HuH-7 (cell line): ENCODE measurements around the gene C4BPB.

Experiments used
- DNase-seq: peaks from one replicate; pipeline ENCODE4 v3.0.0; 2011; ENCODE audit warnings: low spot score

C4BPB gene

DNA sequence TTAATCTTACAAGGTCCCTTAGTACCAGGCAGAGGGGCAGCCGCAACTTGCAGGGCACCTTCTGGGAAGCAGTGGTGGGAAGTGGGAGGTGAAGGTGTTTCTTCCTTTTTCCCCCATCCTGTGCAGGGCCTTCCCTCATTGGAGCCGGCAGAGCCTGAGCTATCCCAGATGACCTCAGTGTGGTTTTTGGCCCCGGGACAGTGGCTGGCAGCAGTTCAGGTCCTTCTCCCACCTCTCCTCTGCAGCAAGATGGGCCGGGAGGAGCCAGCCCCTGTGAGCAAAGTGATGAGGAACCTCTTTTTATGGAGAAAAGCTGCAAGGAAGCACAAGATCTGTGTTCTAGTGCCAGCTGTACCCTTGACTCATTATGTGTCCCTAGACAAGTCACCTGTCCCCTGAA is 28.8 kb upstream of the C4BPB start:
- DNase-seq, result no peak

DNA sequence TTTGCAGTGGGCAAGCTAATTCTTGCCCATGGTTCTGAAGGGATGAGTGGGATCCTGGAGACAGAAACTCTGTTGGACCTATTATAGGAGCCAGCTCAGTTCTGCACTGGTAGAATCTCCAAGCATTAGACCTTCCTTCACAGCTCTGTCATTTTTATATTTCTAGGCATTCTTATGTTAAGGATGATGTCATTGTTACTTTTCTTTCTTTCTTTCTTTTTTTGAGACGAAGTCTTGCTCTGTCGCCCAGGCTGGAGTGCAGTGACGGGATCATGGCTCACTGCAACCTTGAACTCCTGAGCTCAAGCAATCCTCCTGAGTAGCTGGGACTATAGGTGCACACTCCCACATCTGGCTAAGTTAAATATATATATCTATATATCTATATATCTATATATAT is 28.1 kb upstream of the C4BPB start:
- no peak for DNase-seq

DNA sequence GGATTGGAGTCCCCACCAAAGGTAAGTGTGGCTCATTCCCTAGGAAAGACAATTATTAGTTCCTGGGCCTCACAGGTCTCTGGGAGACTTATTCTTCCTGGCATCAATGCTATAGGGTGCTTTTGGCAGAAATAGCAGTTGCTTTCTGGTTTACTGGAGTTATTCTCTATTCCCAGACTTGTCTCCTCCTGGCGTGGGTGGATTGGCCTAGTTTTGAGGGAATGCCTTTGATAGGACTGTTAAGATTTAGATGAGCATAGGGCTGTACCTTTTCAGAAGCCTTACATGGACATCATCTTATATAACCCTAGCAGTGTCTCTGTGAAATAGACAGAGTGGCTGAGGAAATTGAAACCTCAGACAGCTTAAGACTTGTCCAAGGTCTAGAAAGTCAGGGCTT is 26.6 kb upstream of the C4BPB start:
- no peak for DNase-seq

DNA sequence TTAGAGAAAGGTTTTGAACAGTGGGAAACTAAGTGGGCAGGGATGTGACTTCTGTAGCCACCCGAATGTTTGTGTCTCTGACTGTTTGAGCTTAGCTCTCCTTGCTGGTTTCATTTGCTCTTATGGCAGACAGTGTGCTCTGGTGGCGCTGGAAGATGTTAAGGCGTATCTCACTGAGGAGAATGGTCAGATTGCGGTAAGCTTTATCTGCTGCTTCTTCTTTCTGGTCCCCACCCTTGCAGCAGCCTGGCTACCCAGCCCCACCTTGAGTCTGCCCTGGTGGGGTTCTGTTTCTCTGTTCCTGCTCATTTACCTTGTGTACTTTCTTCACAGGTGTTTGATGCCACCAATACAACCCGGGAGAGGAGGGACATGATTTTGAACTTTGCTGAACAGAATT is 25.6 kb upstream of the C4BPB start:
- no peak for DNase-seq

DNA sequence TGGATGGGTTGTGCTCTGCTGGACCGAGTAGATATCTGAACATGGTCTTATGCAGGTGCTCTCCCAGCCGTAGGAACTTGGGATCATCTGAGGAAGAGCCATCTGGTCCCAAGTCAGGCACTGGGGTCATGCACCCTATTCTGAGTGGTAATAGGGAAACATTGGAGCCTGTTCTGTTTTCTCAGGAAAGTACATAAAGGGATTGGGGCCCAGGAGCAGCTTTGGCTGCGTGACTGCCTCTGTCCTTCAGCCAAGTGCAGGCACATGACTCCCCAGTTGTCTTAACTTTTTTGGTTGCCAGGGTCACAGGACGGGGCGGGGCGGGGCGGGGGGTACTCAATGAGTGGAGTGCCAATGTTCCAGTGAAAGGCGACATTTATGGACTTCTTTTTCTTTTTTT is 24.1 kb upstream of the C4BPB start:
- DNase-seq, result no peak

DNA sequence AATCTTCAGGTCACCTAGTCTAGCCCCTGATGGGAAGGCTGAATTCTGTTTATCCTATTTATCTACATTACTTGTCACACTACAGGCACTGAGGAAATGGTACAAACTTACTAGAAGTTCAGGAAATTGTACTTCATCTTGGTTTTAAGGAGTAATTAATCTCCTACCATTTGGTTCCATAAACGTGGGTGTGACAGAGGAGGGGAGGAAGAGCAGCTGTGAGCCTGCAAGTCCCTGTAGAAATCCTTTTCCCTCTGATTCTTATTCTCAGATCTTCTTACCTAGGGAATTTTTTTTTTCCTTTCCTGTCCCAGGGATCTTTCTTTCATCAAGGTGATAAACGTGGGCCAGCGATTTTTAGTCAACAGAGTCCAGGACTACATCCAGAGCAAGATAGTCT is 21.5 kb upstream of the C4BPB start:
- no peak for DNase-seq

DNA sequence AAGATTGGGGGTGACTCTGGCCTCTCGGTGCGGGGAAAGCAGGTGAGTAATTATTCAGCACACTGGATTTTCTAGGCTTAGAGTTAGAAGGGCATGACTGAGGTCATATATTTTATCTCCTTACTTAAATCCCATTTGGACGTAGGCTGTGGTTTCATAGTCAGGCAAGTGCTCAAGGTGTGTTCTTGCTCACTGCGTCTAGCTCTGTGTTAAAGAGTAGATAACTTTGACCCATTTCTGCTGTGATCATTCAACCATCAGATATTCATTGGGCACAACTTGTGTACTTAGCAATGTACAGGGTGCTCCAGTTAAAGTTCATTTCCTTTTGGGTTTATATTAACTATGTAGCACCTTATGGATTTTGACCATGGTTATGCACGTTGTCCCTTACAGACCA is 21.0 kb upstream of the C4BPB start:
- DNase-seq, result no peak

DNA sequence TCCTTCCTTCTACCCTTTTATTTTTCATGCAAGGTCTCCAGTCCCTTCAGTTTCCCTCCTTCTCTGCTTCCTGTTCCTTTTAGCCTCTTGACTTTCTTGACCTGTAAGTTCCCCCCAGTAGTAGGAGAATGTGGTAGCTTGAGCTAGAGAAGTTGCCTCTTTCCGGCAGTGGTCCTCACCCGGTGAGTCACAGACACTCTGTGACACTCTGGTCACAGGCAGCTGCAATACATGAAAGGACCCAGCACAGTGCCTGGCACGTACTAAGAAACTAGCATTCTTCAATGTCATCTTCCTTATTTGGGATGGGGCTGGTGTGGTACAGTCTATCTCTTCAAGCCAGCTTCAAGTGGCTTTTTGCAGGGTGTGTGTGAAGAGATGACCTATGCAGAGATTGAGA is 19.6 kb upstream of the C4BPB start:
- no peak for DNase-seq

DNA sequence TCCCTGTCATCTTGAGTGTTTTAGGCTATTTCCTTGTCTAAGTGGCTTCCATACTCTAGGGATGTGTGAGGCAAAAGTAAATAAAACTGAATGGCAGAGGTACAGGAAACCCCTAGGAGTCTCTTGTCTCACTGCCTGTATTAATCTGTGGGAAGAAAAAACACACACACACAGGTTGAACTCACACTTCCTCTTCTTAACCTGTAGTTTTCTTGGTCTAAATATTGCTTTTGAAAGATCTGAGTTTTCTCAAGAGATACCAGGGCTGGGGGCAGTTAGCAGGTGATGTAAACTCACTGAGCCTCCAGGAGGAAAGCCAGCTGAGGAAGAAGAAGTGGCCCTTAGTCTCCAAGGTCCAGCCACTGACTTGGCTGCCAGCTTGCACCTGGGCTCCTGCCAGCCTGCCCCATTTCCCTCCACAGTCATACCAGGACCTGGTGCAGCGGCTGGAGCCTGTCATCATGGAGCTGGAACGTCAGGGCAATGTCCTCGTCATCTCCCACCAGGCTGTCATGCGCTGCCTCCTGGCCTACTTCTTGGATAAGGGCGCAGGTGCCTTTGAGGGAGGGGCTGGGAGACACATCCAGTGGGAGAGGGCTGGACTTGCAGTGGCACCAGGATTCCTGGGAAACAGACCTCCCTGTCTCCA is 18.7 kb upstream of the C4BPB start:
- no peak for DNase-seq

DNA sequence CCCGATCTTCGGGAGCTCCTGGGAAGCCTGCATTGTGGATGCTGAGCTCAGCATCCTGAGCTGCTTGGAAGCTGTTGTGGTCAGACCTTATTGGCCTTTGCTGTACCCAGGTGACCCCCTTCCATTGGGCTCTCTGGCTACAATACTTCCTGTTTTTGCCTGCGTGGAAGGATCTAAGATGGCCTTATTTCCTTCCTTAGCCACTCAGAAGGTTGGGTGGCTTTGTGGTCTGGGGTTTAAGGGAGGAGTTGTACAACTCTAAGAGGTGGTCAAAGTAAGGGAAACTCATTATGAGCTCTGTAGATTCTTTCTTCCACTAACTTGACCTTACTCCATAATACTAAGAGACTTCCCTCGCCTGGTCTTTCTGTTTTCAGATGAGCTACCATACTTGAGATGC is 17.8 kb upstream of the C4BPB start:
- no peak for DNase-seq

DNA sequence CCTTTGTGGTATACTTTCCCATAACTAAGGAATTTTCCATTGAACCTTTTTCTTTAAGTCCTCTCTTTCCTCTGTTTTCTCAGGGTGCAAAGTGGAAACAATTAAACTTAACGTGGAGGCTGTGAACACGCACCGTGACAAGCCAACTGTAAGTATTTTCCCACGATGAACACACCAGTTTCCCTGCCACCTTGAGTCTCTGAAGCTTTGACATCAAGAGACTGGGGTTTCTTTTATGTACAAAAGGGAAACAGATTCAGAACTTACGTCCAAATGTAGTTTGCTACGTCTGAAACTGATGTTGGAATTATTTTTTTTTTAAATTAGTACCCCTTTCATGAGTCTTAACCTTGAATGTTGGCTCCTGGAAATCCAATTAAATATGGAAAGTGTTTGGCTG is 17.2 kb upstream of the C4BPB start:
- DNase-seq, result no peak

DNA sequence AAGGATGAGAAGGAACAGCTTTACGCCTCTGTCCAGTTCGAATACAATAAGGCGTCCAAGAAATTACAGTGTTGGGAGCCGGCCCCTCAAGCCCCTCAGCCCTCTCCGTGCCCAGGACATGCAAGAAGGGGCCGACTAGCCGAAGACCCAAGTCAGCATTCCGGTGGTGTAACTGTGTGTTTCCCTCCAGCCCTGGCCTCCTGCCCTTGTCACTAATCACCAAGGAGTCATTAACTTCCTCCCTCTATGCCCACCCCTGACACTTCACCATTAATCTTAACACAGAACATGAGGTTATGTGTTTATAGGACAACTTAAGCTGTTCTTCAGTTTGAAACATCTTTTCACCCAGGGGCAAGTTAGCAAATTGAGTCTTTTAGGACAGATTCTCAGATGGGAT is 16.4 kb upstream of the C4BPB start:
- DNase-seq, result no peak

DNA sequence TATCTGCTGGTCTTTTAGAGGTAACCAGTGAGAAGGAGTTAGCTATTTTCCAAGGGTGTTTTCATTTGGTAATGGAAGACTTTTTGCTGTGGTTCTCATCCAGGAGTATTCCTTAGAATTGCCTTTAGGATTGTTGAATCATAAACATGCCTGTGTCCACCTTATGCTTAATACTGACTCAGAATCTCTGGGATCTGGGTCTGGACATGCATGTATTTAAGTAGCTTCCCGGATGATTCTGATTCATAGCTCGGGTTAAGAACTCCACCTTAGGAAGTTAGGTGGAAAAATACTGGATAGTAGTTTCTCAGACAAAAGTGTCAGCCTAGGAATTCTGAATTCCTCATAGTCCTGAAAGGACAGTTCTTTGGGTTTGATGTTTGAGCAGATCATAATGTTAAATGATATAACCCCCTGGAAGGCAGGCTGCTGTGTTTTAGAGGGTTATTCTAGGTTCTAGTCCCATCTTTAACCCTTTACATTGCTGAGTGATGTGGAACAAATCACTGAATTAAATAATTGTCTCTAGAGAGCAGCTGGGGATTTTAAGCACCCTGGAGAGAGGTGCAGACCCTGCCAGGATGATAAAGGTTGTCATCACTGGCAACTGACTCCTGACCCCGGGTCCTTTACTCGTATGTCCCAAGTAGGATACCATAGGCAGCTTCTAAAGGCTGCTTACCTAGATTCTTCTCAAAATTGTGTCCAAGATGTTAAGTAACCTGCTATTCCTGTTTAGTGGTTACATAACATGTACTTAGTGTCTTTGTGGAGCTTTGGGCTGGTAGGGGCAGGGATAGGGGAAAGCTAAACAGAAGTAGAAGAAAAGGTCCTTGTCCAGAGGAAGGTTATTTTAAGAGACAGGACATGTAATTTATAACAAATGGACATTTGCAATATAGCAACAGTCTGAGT is 14.5 kb upstream of the C4BPB start:
- no peak for DNase-seq

DNA sequence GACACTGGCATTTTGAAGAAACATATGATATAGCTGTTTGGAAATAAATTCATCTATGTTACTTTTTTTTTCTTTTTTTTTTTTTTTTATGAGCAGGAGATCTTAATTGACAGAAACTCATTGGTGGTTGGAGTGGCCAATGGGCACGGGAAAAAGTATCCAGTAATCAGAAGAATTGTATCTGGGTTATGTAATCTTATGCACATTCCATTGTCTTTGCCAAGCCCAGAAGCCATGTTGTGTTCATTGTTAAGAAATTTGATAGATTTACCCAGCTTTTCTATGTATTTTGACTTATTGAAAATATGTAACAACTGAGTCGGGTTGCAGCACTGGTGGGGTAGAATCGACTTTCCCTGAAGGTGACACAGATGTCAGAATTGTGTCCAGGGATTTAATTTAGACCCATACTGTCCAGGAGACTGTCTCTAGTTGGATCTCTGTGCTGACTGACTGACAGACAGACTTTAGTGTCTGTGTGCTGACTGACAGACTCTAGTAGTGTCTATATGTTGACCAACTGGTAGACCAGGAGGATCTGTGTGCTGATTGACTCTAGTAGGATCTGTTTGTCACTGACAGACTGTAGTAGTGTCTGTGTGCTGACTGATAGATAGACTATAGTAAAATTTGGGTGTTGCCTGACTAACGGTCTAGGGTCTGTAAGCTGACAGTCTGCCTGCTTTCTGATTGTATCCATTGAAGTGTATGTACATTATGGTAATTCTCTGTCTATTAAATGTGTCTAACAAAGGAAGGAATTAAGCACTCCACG is 12.3 kb upstream of the C4BPB start:
- no peak for DNase-seq

DNA sequence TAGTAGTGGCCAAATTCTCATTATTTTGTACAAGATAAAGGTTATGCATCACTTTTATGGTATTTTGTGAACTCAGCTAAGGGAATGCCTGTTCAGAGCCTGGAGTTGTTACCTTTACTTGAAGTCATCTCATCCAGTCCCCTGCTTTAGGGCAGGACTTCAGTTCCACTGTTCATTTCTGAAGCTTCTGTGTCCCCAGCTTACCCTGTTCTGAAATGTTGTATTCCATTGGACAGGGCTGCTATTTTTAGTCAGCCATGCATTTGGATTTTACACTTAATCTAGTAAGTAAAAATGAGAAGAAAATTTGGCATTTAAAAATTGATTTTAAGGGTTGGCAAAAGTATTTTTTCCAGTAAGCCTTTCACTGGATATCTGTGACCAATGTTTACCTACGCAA is 11.6 kb upstream of the C4BPB start:
- DNase-seq, result no peak

DNA sequence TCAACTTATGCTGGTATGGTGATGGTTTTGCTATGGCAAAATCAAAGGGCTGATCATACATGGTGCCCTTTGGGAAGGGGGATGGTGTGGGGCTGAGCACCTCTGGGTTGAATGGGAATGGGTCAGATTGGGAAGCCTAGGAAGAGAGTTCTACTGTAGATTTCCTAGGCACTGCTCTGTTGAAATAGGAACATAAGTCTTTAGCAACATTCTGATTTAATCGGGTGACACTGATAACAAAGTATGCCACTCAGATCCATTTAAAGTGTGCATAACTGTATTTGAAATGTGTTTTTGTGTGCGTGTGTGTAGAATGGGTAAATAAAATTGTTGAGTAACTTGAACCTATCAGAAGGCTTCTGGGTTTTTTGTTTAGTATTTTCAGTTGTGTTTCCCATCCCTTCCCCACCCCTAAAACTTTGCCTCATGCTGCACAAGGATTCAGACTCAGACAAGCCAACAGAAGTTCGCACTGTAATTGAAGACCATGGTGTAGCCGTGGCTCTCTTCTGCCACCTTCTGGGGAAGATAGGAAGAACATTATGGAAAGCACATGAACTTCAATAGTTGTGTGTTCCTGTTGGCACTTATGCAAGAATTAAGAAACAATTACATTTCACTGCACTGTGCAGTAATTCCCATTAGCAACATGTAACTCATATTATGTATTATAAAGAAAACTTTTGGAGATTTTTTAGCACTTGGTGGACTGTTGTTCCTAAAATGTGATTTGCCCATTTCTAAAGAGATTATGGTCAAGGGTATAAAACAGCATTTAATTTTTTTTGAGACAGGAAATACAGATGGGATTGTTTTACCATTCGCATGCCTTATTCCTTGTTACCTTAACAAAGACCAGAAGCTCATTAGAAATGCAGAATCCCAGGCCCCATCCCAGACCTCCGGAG is 10.9 kb upstream of the C4BPB start:
- peak; percentile 55 for DNase-seq

DNA sequence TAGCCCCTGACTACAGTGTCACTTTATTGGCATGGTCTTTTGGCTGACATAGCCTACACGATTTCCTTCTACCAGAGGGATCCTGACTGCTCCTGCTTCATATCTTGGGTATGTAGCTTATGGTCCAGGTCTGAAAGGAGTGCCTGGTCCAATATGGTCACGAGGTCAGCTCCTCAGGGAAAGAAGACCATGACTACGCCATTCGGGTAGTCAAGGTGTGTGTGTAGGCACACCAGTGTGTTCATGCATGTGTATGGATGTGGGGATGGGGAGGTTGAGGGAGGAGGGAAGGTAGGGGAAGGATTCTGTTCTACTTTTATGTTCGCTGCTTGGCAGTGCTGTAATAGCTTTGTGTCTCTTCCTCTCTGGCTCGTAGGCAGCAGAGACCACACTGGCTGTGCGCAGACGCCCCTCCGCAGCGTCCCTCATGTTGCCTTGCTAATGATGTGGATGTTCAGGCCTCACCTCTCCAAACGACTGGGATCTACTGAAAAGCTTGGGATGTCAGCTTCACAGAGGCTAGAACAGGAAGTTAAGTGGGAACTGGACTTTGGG is 10.0 kb upstream of the C4BPB start:
- no peak for DNase-seq

DNA sequence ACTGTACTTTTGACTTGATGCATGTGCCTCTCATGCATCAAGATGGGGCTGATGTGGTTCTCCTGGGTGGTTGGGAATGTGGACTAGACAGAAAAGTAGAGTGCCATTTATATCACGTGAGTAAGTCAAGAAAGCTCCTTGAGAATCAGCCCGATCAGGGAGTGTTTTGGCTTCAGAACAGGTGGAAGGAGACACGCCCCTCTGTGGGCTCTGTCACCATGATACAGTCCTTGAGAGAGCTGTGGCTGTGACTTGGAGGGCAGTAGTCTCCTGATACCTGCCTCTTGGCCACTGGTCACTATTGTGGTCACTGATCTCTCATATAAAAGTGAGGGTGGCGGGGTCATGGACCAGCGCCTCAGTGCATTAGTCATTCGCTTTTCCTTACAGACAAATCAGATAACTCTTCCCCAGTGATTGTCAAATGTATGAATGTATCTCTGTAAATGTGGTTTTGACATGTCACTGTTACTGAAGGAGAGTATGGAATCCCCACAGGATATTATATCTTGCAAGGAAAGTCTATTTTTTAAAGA is 8.9 kb upstream of the C4BPB start:
- no peak for DNase-seq

DNA sequence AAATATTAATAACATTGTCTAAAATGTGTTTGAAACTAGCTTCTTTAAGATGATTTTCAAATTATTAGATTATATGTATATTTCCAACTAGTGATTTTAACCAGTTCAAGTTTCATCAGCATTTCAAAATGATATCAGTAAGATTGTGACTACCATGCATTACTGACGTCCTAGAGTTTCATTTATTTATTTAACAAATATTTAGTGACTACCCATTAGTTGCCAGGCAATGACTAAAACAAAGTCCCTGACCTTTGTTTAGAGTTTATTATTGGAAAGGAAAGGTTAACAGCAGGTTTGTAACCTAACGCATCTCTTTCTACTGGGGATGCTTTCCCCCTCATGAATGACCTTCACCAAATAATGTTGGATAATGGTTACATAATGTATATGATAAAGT is 7.6 kb upstream of the C4BPB start:
- DNase-seq, result no peak

DNA sequence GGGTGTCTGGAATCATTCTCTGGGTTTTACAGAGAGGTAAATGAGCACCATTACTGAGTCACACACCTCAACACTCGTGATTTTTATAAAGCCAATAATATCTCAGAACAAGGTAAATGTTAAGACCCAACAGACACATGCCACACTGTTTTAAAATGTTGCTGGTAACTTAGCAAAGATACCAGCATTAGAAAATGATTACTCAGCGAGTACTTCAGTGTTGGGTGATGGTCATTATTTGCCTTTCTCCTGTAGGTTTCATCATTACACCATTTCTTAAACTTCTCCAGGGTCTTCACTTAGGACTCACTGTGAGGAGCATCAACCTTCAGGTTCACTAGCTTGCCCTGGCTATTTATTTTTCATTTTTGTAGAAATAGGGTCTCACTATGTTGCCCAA is 6.9 kb upstream of the C4BPB start:
- DNase-seq, result no peak

DNA sequence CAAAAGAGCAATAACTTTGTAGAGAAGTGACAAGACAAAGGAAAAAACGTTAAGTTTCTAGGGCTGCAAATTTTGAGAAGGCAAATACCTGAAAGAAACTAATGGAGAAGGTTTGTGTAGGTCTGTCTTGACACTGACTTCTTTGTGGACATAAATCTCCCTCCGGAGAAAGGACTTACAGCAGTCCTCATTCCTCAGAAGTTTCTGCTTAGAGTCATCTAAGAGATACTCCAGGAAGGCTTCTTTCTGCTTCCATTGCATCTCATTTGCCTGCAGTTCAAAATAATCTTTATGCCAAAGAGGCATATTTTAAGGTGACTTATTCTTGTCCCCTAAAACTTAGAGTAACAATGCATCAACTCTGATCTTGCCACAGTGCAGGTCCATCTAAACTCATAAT is 4.4 kb upstream of the C4BPB start:
- DNase-seq, result no peak
